Hindlimb muscle (tissue), 1 donor: ENCODE results near the gene VSIR. TPM values are rescaled to one million over a fixed set of nuclear protein-coding genes. Genes with fewer than 3 reads are reported as not detected.

Experiments
- DNase-seq: peaks from one replicate; pipeline ENCODE4 v3.0.0-alpha.2; 2013
- polyA plus RNA-seq: library from polyadenylated mRNA; unstranded; fragments of 120-200 nt; gene quantifications from one replicate; pipeline ENCODE4 v1.2.1, GENCODE V29; 2013; ENCODE audit not compliant: insufficient read length

Gene VSIR
- polyA plus RNA-seq, 1 donor: 50.4 TPM

DNA sequence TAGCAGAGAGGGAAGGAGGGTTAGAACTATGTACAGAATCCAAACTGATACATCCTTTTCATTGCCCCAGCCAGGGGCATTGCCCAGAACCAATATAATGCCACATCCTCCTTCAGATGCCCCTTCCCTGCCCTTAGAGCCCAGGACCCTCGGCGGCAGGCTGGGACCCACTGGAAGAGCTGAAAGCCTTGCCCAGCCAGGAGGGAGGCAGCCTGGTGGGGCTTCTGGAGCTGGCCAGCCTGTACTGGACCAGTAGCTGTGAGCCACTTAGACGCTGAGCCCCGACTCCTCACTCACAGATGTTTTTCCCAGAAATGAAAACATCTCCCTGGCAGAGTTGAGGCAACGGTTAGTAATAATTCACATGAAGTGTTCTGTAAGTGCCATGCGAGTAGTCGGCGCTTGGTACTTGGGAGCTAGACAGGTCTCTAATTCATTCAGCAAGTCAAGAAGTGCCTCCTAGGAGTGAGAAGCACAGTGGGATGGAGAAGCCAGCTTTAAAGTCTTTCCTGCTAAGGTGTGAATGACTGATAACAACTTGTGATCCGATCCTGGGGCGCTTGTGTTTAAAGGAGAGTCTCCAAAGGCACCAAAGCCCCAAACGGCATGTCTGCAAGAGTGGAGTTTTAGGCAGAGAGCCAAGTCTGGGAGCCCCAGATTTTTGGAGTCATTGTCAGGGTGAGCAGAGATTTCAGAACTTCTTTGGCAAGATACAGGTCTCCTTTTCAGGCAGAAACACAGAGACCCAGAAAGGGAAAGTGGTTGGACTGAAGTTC lies 9.8 kb downstream of the VSIR start:
- DNase-seq: no peak

DNA sequence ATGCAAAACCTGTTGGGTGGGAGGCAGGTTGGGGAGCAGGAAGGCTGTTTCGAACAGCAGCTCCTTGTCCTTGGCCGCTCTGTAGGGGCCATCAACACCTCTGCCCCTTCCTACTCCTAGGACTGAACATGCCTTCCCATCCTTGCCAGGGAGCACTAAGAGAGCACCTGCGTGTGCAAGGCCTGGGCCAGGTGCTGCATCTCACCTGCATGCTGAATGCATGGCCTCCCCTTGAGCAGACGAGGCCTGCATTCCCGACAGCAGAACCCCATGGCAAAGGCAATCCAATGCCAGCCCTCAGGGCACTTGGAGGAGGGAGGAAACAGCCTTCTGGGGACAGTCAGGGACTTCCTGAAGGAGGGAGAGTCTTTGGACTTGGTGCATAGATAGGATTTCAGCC lies 11.0 kb downstream of the VSIR start:
- DNase-seq: no peak

DNA sequence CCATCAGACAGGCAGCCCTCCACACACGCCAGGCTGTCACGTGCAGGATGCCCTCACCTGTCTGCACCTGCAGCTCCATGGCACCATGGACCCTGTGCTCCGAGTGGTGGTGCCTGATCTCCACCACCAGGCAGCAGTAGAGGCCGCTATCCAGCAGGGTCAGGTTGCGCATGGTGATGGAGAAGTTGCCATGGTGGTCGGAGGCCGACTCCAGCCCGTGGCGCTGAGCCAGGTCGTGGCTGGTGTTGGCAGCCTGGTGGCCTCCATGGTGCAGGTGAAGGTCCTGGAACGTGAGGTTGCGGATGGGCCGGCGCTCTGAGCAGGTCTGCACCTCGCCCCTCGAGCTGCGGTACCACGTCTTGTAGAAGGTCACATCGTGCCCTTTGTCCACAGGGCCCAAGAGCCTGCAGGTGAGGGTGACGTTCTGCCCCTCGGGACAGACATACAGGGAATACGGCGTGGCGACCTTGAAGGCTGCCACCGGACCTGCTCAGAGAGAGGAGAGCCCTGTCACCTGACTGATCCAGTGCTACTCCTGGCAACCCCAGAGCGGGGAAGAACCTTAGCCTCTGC lies 11.7 kb downstream of the VSIR start:
- DNase-seq: no peak

DNA sequence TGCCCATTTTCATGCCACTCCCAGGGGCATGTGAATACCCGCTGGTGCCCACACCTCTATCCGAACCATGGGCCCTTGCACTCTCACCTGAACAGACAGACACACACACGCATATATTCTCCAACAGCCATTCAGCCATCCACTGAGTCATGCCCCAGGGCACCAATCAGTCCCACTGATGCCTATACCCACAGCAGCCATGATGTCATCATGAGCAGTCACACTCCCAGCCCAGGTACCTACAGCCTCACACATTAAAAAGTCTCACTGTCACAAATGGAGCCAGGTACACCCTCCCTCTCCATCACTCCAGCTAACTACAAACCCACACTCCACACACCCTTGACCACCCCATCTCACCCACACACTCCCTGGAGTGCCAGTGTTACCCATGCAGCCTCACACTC lies 12.2 kb downstream of the VSIR start:
- no peak for DNase-seq

DNA sequence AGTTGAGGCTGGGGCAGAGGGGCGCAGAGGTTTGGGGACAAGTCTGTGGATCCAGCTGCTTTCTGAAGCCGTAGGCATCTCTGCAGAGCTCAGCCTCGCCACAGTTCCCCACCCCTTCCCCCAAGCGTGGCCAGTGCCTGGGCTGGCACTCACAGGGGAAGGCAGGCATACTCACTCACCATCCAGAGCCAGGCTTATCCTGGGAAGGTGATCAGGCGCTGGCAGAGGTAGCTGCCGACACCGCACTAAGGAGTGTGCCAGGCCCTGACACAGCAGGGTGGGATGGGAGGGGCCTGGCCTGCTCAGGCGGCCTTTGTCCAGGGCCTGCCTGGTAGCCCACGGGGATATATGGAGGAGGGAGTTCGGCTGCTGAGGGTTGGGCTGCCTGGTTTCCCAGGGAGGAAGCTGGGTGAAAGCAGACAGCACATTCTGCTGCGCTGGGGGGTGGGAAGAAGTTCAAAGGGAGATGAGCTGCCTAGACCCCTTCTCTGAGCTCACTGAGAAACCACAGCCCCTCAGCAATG lies 15.9 kb downstream of the VSIR start:
- DNase-seq: no peak

DNA sequence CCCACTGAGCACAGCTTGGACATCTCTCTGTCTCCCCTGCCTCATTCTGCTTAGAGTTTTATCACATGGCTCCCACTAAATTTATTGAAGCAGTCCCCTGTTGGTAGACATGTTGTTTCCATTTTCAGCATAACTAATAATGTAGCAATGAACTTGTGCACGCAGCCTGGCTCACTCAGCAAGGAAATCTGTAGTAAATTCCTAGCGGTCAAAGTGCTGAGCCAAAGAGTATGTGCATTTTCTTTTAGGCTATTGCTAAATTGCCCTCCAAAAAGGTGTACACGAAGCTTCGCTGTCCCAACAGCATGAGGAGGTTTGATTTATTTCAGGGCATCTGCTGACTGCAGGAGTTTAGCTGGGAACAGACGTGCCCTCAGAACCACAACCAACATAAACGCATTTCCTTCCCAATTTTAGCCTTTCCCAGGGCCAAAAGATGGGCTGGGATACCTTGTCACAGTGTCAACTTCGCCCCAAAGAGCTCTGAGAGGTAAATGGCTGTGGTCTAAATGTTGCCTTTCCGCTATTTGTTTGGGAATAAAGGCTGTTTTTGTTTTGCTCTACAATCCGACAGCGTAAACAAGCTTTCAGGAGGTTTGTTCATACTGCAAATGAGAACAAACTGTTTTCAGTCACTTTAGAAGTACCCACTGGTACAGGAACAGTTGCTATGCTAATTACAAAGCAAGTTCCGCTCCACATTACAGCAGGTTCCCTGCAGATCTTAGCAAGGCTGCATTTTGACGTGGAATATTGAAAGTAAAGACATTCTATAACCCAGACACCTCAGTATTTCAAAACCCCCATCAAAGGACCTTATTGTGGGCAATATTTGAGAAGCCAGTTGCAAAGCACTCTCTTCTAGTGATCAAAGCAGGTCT lies 16.8 kb downstream of the VSIR start:
- DNase-seq: no peak

DNA sequence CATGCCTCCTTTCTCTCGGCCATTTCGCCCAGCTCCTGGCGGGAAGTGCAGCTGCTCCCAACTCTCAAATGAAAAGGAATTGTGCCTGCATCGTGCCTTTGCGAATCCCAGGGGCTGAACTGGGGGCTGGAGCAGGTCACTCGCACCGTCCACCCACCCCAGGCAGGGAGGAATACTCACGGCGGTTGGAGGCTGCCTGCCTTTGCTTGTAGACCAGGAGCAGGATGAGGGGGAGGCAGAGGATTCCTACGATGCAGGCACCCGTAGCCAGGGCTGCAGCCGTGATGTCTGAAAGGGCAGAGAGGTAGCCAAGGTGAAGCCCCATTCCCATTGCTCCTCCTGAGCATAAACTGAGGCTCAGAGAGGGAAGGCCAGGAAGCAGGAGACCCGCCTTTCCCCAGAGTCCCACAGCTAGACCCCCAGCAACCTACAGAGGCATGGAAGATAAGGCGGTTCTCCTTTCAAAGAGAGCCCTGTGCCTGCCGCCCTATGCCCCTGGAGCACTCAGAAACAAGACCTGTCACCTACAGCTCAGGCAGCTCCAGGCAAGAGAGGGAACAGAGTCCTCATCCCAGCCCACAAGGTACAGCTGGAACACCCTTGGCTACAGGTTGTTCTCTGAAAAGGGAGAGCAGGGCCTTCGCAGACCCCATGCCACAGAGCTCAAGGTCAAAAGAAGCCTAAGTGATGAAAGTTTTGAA lies 18.0 kb downstream of the VSIR start:
- DNase-seq: no peak

DNA sequence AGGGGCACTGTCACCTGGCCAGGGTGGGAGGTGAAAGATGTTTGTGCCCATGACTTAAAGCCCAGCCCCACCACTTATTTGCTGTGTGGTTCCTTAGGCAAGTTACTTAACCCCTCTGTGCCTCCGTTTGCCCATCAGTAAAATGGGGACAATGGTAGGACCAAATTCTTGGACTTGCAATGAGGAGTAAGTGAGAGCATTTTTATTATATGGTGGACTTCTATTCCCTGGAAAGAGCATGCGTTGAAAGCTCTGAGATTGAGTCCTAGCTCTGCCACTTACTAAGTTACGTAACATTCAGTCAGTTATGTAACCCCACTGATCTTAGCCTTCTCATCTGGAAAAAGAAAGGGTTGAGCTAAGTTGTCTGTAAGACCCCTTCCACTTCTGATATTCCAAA lies 18.8 kb downstream of the VSIR start:
- no peak for DNase-seq

DNA sequence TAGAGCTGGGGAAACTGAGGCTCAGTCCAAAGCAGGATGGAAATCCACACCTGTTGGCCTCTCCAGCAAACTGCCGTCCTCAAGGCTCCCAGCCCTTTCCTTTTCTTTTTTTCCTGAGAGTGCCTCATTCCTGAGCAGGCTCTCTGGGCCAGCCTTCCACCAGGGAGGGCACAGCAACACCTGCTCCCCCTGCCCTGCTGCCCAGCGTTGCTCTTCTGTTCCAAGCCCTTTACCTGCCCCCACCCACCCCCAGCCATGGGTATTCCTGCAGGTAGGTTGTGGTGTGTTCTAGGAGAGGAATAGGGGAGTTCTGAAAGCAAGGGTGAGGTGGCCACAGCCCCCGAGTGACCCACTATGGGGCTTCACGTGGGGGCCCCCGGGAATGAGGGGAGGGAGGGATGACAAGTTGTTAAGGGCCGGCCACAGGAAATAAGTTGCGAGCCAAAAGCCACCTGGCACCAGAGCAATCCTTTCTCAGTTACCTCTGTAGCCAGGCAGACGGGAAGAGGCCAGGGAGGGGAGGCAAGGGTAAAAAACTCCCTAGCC lies 19.3 kb downstream of the VSIR start:
- DNase-seq: no peak

DNA sequence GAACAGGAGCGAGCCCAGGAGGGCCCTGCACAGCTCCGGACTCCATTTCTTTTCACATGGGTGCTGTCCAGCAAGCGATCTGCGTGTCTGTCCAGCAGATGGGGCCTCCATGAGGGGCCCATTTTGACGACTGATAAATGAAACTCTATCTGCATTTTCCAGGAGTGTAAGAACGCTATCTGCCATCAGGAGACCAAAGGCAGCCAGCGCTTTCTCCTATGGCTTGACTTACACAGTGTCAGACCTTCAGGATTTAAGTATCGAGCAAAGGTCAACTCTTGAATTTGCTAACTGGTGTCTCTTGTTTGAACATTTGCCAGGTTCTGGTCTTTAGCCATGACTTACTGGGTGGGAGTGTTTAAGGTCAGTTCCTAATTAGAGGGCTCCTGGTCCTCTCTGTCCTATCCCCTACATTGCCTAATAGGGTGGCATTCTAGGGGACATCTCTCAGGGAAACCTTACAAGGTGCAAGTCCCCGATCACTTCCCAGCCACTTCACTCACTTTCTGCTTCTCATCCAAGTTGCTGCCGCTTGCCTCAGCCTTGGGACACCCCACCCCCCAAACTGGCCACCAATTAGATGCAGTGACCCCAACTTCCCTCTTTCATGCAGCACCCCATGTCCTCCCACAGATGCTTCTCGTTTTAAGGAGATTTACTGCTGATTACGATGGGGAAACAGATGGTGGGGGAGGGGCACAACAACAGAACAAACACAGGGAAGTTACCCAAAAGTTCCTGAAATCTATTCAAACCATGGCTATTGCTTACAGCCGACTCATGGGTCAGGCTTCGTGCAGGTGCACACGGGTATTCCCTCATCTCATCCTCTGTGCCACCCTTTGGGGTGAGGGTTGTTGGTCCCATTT lies 20.0 kb downstream of the VSIR start:
- DNase-seq: no peak

DNA sequence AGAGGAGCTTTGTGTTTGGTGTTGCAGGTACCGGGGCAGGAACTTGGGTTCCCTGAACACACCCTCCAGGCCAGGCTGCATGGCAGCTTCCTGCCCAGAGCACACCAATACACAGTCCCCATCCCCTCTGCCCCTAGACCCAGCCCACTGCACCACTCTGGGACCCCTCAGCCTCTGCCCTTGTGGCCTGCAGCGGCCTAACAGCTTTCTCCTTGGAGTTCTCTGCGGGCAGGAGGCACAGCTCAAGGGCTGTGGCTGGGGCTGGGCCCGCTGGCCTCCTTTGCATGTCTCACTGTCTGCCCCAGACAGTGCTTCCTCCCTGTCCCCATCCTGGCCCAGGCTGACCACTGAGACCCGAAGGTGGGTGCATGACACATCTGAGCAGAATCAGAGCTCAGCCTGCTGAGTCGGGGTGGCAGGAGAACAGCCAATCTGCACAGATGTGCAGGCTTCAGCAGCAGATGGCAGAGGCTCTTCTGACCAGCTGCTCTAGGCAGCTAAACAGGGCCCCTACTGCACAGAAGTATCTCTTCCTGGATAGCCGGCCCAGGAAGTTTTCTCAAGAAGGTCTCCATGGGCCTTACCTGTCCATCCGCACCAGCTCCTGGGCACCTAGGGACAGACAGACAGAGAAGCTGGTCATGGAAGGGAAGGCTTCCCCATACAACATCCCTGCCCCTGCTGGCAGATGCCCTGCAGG lies 20.8 kb downstream of the VSIR start:
- no peak for DNase-seq

DNA sequence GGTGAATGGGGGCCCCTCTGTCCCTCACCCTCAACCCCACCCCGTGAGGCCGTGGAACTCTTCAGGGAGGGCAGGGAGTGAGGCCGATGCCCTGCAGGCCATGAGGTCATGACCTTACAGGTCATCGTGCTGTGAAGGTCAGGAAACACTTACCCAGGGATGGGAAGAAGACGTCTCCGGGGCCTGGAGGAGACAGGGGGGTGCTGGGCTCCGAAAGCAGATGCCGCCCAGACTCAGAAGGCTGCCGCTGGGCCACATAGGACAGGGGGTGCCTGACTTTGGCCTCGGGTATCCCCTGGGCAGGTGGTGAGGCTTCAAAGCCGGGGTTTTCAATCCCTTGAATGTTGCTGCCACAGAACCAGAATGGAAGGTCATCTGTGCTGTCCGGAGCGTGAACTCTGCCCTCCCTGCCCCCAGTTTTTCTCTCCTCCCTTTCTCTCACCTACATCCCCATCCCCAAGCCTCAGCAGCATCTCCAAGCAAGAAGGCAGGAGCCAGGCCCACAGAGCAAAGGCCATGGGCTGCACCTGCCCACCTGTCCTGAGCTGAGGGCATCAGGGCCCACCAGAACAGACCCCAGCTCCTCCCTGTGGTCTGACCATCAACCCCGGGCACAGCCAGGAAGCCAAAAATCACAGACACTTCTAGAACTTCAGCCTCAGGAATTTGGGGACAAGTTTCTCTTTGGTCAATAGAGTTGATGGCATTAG lies 21.6 kb downstream of the VSIR start:
- DNase-seq: no peak

DNA sequence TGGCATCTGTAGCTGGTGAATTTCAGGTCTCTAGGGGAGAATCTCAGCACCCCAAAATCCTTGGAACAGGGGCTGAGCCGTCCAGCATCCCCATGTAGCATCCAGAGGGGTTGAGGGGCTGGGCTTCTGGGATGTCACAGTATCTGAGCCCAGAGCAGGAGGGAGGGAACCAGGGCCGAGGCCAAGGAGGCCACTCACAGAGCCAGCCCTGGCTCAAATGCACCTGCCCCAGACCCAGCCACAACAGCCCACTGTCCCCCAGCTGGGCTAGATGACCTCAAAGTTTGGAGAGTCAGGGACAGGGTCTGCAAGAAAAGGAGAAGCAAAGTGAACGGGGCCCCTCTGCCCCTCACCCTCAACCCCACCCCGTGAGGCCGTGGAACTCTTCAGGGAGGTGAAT lies 22.3 kb downstream of the VSIR start:
- DNase-seq: no peak

DNA sequence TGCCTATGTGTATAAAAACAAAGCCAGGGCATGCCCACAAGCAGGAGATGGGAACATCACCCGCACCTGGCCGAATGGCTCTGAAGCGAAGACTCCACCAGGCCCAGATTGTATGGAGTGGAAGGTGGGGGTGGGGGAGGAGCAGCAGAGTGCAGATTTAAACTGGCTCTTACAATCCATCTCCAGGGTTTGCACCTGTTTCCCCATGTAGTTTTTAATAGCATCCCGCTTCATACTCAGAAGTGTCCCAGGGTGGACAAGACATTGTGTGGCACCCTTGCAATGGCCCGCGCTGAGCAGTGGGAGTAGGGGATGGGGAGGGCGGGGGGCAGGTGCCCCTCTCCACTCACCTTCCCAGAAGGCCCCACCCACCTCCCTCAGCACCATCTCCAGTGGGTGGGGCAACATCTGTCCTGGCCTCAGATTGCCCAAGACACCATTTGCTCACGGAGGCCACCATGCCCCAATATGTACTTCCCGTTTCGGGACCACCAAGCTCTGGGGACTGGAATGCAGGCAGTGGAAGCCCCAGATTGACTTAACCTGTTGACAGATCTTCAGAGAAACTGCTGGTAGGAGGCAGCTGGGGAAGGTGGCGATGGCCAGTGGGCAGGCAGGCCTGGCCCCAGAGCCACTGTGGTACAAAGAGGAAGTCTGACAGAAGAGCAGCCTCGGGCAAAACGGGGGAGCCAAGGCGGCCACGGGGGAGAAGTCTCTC lies 23.0 kb downstream of the VSIR start:
- DNase-seq: no peak

DNA sequence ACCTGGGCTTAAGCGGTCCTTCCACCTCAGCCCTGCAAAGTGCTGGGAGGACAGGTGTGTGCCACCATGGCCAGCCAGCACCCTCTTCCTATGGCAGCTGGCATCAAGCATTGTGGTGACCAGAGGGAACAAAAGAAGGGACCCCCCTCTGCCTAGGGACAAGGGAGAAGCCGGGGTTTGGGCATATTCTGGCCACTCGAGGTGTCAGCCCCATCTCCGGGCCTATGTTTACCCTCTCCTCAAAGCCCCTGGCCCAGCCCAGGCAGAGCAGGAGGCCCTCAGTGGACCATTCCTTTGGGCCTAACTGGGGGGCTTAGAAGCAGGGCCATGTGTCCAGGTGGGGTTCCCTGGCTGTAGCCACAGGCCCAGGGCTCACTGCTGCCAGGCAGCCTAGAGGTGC lies 23.9 kb downstream of the VSIR start:
- DNase-seq: no peak

DNA sequence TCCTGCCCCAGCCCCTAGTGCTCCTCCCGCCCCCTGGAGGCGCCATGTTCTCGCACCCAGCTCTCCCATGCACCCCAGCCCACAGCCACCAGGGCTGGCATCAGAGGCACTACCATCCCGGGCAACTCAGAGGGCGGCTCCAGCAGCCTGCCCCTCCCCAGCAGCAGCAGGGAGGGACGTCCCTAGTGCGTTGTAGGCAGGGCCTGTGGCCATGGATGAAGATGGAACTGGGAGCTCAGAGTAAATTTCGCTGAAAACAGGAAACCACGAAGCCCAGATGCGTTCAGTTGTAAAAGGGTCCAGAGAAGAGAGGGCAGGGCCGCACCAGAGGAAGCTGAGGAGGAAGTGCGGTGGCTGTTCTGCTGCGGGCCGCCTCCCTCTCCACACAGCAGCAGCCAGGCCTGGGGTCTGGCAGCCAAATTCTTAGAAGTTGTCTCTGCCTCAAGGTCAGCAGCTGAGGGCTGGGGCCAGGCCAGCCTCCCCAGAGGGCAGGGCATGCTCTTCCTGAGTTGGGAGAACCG lies 24.6 kb downstream of the VSIR start:
- DNase-seq: peak; percentile 62

DNA sequence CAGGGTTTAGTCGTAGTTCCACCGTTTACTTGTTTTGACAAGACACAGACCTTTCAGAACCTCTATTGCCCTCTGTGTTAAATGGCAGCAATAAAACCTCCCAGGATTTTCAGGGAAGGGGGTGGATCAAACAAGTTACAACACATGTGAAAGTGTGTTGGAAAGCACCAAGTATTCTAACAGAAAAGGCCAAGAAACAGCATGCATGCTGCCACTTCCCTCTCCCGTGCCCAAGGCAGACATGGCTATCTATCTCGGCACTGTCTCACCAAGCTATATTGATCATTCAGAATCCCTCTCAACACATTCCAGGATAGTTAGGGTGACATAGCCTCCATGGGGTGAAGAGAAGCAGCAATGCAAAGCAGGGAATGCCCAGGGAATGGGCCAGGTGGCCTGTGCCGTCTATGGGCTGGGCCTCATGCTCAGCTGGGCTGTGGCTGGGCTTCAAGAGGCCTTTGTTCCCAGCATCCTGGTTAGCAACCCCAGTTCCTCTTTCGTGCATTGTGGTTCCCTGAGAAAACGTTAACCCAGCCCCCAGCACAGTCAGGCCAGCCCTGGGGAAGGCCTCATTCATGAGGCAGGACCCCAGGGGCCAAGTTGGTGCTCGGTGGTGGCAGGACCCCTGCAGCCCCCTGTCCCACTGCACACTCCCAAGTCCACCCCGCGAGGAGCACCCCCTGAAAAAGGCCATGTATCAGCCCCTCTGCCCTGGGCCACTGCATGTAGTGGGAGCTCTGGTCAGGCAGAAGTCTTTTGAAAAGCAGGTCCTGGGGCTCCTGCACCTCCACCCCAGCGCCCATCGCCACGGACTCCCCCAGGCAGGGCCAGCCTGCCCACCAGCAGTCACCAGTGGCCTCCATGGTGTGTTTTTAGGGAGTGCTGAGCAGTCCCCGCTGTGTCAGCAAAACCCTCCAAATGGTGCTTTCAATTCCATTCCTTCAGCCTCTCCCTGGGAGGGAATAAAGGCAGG lies 25.5 kb downstream of the VSIR start:
- no peak for DNase-seq

DNA sequence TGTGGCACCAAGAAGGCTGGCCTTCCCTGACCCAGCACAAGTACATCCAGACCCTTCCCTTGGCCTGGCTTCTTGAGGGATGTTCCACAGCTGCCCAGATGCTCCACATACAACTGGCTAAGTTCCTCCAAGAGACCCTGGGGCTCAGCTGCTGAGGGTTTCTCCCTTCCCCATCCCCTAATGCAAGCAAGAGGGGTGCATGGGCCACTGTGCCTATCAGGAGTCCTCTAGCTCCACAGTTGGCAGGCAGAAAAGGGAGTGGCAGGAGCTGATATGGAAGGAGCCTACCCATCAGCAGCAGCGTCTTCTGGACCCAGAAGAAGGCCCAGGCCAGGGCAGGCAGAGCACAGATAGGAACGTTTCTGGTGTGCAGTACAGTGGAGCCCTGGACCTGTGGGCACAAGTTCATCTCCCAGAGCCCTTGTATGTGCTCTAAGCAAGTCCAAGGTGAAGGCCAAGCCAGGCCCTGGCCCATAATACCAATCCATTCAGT lies 26.2 kb downstream of the VSIR start:
- DNase-seq: no peak
